Stomach smooth muscle (tissue), 2 donors: ENCODE measurements around the gene CYB5A.

Source experiments
- H3K27ac ChIP-seq: one replicate; pipeline ENCODE4 v1.7.0; 2013; ENCODE audit warnings: mild to moderate bottlenecking, low read length, inconsistent platforms
- H3K27me3 ChIP-seq, 2 donors: one replicate each; pipeline ENCODE4 v1.7.0; 2013; ENCODE audit warnings: low read length in 2 of 2; ENCODE audit not compliant: insufficient read depth in 2 of 2, control insufficient read depth in 1 of 2
- H3K36me3 ChIP-seq, 2 donors: one replicate each; pipeline ENCODE4 v1.7.0; 2013; ENCODE audit warnings: low read length in 2 of 2; ENCODE audit not compliant: control insufficient read depth in 2 of 2, insufficient read depth in 2 of 2
- H3K4me1 ChIP-seq: one replicate; pipeline ENCODE4 v1.7.0; 2013; ENCODE audit warnings: low read length; ENCODE audit not compliant: control insufficient read depth, insufficient read depth
- H3K4me3 ChIP-seq, 2 donors: one replicate each; pipeline ENCODE4 v1.7.0; 2013; ENCODE audit warnings: low read length in 2 of 2
- H3K9ac ChIP-seq, 2 donors: one replicate each; pipeline ENCODE4 v1.7.0; 2013; ENCODE audit warnings: low read length in 2 of 2, mild to moderate bottlenecking in 1 of 2
- H3K9me3 ChIP-seq, 2 donors: one replicate each; pipeline ENCODE4 v1.7.0; 2013; ENCODE audit warnings: low read length in 2 of 2; ENCODE audit not compliant: control insufficient read depth in 2 of 2
- donor health status: healthy.
- donor health status: Pancreatic carcinoma.

The CYB5A gene

GRCh38 chr18:74216661-74217110 lies 75.1 kb downstream of the CYB5A start:
- Histone ChIP-seq H3K36me3 (no peaks in the 10 kb centered on the region), H3K9me3 (no peaks in the 10 kb centered on the region), H3K9ac (no peak overlapping the region), H3K4me1 (no peaks in the 10 kb centered on the region), H3K27ac (no peak overlapping the region), H3K4me3 (no peak overlapping the region), H3K27me3 (peaks cover 0 to 4% of the 10 kb centered on the region in 2 donors)

- H3K36me3 ChIP-seq, result no peaks in the 10 kb centered on the region
- no peak overlapping the region for H3K4me3 ChIP-seq
- no peak overlapping the region for H3K27ac ChIP-seq
- H3K27me3 ChIP-seq, result peaks cover 0 to 4% of the 10 kb centered on the region in 2 donors
- no peaks in the 10 kb centered on the region for H3K4me1 ChIP-seq
- H3K9me3 ChIP-seq, result no peaks in the 10 kb centered on the region
- no peak overlapping the region for H3K9ac ChIP-seq
These were observed 75.9 kb downstream of the CYB5A start for GRCh38 chr18:74215863-74216262.

GRCh38 chr18:74213429-74213828 lies 78.3 kb downstream of the CYB5A start:
- no peak overlapping the region for H3K4me3 ChIP-seq
- H3K4me1 ChIP-seq, result no peaks in the 10 kb centered on the region
- H3K27me3 ChIP-seq, result peaks cover 0 to 4% of the 10 kb centered on the region in 2 donors
- no peak overlapping the region for H3K9ac ChIP-seq
- H3K9me3 ChIP-seq, result no peaks in the 10 kb centered on the region
- no peaks in the 10 kb centered on the region for H3K36me3 ChIP-seq
- no peak overlapping the region for H3K27ac ChIP-seq

- Histone ChIP-seq H3K27me3 (no peaks in the 10 kb centered on the region), H3K9ac (no peak overlapping the region), H3K9me3 (no peaks in the 10 kb centered on the region), H3K27ac (no peak overlapping the region), H3K36me3 (no peaks in the 10 kb centered on the region), H3K4me1 (no peaks in the 10 kb centered on the region), H3K4me3 (no peak overlapping the region)
These were observed 87.1 kb downstream of the CYB5A start for GRCh38 chr18:74204526-74205152.

- no peak overlapping the region for H3K4me3 ChIP-seq
- H3K36me3 ChIP-seq, result no peaks in the 10 kb centered on the region
- H3K9me3 ChIP-seq, result no peaks in the 10 kb centered on the region
- no peak overlapping the region for H3K27ac ChIP-seq
- no peaks in the 10 kb centered on the region for H3K4me1 ChIP-seq
- no peaks in the 10 kb centered on the region for H3K27me3 ChIP-seq
- no peak overlapping the region for H3K9ac ChIP-seq
These were observed 88.0 kb downstream of the CYB5A start for GRCh38 chr18:74203811-74204210.
